Left colon (tissue), 2 donors: Measurements from ENCODE around the gene SSR2. TPM values are rescaled to one million over a fixed set of nuclear protein-coding genes. Genes with fewer than 3 reads are reported as not detected.

Experiments used
- ATAC-seq: fragments of 200-7000 bp; cut with Tn5 transposase; one replicate; pipeline ENCODE4 v1.9.1; 2020; ENCODE audit warnings: mild to moderate bottlenecking, moderate library complexity
- DNase-seq, 2 donors: peaks; one replicate each; pipeline ENCODE4 v3.0.0-alpha.2; 2020
- intact Hi-C, 2 donors: fragments of 100-400 bp; cut with DNase I in 1 of 2; cut with micrococcal nuclease in 1 of 2; formaldehyde crosslinking; loops; one replicate each; pipeline versions ENCODE4 v1.11.2 to v1.14.0; 2022; cut with DNase I, micrococcal nuclease
- total RNA-seq, 2 donors: library from RNA; stranded (reverse); fragmentation: NEBNext Ultra II Directional; extraction: Animal tissue kit (Norgen Biotek cat#: 25700); gene quantifications; one replicate each; pipeline ENCODE4 v1.2.1, GENCODE V29; 2021
- donor health status: DM: no; HTN: no; CAD: no.
- donor health status: DM: yes; HTN: yes; CAD: no.

Gene SSR2
- total RNA-seq, 2 donors from 2014 or later: 180 TPM

- ATAC-seq (peak; percentile 35), DNase-seq (peak in 1 of 2 donors; percentile 62)
- intact Hi-C loops: no loop called here
These were observed 58.0 kb downstream of the SSR2 start for GRCh38 chr1:155962599-155963211.

DNA sequence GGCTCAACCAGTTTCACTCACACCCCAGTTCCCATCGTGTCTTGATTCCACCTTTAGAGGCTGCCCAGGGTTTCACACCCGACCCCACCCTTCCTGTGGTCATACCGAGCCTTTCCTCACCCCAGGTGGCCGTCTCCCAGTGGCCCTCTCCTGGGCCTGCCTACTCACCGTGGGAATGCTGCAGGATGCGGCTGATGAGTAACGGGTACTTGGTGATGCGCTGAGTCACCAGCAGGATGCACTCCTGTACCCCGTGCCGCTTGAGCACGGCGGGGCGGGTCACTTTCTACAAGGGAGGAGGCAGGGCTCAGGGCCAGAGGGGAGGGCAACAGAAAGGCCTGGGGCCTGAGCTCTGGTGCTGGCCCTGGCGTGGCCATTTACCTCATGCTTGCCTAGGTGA lies 58.8 kb downstream of the SSR2 start:
- no peak for DNase-seq
- intact Hi-C loops: no loop called here
- ATAC-seq: peak; percentile 59

GRCh38 chr1:155960081-155960745 lies 60.5 kb downstream of the SSR2 start:
- intact Hi-C loops: no loop called here
- ATAC-seq (no peak), DNase-seq (no peak)

Other genes with a start within 250 kb of the SSR2 start
- gene GON4L, start 163.7 kb downstream of the SSR2 start, total RNA-seq: 10 to 100 TPM; 38.2 to 41.2 TPM
- 1 to 10 TPM; 1.8 to 4.2 TPM for gene SYT11, start 161.4 kb downstream of the SSR2 start, total RNA-seq
- 10 to 100 TPM; 21.5 to 26.3 TPM for gene RIT1, start 109.6 kb downstream of the SSR2 start, total RNA-seq
- 10 to 100 TPM; 45.6 to 54.1 TPM for gene KHDC4, start 86.5 kb downstream of the SSR2 start, total RNA-seq
- 1 to 10 TPM; 5.2 to 5.6 TPM for gene RXFP4, start 79.3 kb downstream of the SSR2 start, total RNA-seq
- 100 to 1,000 TPM in 1 of 2 donors, 10 to 100 TPM in 1; 99.3 to 103 TPM for gene ARHGEF2, start 42.4 kb downstream of the SSR2 start, total RNA-seq
- gene UBQLN4, start 32.8 kb upstream of the SSR2 start, total RNA-seq: 10 to 100 TPM; 21.7 to 26.7 TPM
- gene LAMTOR2, start 33.8 kb upstream of the SSR2 start, total RNA-seq: 10 to 100 TPM; 70.6 to 72.7 TPM
- gene RAB25, start 40.2 kb upstream of the SSR2 start, total RNA-seq: 100 to 1,000 TPM; 203 to 231 TPM
- gene MEX3A, start 61.5 kb upstream of the SSR2 start, total RNA-seq: 1 to 10 TPM in 1 of 2 donors, under 1 TPM in 1; 0.78 to 1.1 TPM
- gene LMNA, start 93.8 kb upstream of the SSR2 start, total RNA-seq: 100 to 1,000 TPM; 335 to 478 TPM
- gene SEMA4A, start 132.6 kb upstream of the SSR2 start, total RNA-seq: 1 to 10 TPM; 3.5 to 6.5 TPM
- gene SLC25A44, start 173.2 kb upstream of the SSR2 start, total RNA-seq: 10 to 100 TPM; 21.3 to 30.3 TPM
- 10 to 100 TPM; 39.3 to 40.3 TPM for gene PMF1, start 192.1 kb upstream of the SSR2 start, total RNA-seq
- 1 to 10 TPM; 1.1 to 1.2 TPM for gene BGLAP, start 221.2 kb upstream of the SSR2 start, total RNA-seq
- 1 to 10 TPM; 1.8 to 3.0 TPM for gene PAQR6, start 227.1 kb upstream of the SSR2 start, total RNA-seq